ENCODE measurements around the gene CCDC188. TPM values are rescaled to one million over a fixed set of nuclear protein-coding genes. Genes with fewer than 3 reads are reported as not detected.
A peak's percentile ranks its signal among the peaks of the same experiment; 100 is the strongest.

CCDC188 gene
- total RNA-seq, 1 donor from 2014 or later: not detected

DNA sequence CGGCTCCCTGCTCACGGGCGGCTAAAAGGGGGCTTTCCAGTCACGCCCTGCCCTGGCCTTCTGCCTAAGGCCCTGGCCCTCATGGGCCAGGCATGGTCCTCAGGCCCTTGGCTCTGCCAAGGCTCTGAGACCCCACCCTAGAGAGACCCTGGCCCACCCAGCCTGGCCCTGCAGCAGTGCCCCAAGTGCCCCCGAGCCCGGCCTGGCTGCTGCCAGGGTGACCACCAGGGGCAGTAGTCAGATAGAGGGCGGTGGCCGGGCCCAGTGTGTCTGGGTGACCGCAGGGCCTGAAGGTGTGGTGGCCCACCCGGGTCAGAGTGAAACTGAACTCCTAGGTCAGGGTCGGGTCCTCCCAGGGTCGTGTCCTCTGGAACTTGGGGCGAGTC lies 29.4 kb upstream of the CCDC188 start:
- H3K79me2 ChIP-seq (ENCODE audit: insufficient read depth, low read length): no peaks in the 10 kb centered on the region
- no peaks in the 10 kb centered on the region for H3K9me3 ChIP-seq (ENCODE audit: insufficient read depth, low read depth, low read length)
- H3K27ac ChIP-seq (ENCODE audit: low read depth, low read length): no peak overlapping the region
- no peak for TF ChIP-seq EZH2 (IDR thresholded peaks at IDR 0.05; ENCODE audit: insufficient read depth, low read length)
- TF ChIP-seq, protein P1, sequence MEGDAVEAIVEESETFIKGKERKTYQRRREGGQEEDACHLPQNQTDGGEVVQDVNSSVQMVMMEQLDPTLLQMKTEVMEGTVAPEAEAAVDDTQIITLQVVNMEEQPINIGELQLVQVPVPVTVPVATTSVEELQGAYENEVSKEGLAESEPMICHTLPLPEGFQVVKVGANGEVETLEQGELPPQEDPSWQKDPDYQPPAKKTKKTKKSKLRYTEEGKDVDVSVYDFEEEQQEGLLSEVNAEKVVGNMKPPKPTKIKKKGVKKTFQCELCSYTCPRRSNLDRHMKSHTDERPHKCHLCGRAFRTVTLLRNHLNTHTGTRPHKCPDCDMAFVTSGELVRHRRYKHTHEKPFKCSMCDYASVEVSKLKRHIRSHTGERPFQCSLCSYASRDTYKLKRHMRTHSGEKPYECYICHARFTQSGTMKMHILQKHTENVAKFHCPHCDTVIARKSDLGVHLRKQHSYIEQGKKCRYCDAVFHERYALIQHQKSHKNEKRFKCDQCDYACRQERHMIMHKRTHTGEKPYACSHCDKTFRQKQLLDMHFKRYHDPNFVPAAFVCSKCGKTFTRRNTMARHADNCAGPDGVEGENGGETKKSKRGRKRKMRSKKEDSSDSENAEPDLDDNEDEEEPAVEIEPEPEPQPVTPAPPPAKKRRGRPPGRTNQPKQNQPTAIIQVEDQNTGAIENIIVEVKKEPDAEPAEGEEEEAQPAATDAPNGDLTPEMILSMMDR (IDR thresholded peaks at IDR 0.05; ENCODE audit: insufficient read depth, low read depth, low read length): peak; percentile 6
- Mint-ChIP-seq H3K4me1 (ENCODE audit: low read depth, unreplicated experiment) (no peaks in the 10 kb centered on the region), H3K27me3 (ENCODE audit: low read depth, unreplicated experiment) (peaks cover 21% of the 10 kb centered on the region), H3K36me3 (ENCODE audit: low read depth, unreplicated experiment) (no peaks in the 10 kb centered on the region), H3K4me3 (ENCODE audit: unreplicated experiment) (no peak overlapping the region), H3K27ac (ENCODE audit: unreplicated experiment) (no peak overlapping the region), H3K9me3 (ENCODE audit: unreplicated experiment) (no peaks in the 10 kb centered on the region)
- H4K20me1 ChIP-seq (ENCODE audit: insufficient read depth, low read length): no peaks in the 10 kb centered on the region
- no peaks in the 10 kb centered on the region for H3K27me3 ChIP-seq (ENCODE audit: insufficient read depth, low read length)
- no peak overlapping the region for H3K4me2 ChIP-seq (ENCODE audit: low read length)
- no peak overlapping the region for H3K4me3 ChIP-seq (ENCODE audit: insufficient read depth, low read depth, low read length)
- no peak overlapping the region for H3K9ac ChIP-seq (ENCODE audit: low read length)
- DNase-seq (ENCODE audit: low read depth) (no peak), FAIRE-seq (no peak)
- no peak overlapping the region for H2AFZ ChIP-seq (ENCODE audit: low read depth, low read length)
- H3K36me3 ChIP-seq (ENCODE audit: insufficient read depth, low read length): no peaks in the 10 kb centered on the region
- H3K4me1 ChIP-seq (ENCODE audit: insufficient read depth, low read length): no peaks in the 10 kb centered on the region

DNA sequence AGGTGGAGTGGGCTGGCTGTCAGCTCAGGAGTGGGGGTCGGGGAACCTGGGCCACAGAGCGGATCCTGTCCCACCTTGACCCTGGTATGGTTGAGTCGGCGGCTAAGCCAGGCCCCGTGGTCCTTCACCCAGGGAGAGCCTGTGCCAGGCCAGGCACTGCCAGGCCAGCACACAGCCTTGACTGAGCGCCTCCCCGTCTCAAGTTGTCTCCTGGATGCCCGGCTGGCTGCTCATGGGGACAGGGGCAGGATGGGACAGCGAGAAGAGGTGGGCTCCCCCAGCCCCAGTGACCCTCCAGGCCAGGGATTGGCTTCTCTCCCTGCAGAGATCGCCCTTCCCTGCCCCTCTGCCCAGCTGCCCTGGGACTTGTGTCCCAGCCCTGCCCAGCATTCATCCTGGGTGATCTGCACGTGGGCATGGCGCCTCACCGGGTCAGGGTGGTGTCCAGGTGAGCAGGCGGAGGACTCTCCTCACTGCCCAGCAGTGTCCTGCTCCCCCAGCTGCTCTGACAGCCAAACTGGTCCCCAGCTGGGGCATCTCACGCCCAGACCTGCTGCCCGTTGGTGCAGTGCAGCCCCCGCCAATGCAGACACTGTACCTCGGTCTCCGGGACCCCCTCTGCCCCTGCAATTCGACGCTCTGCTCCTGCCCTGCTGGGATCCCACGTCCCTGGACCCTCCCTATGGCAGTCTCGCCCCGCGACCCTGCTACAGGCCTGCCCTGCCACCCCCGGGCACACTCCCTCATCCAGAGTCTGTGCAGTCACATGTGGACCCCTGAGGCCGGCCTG lies 28.8 kb upstream of the CCDC188 start:
- no peak for TF ChIP-seq EZH2 (IDR thresholded peaks at IDR 0.05; ENCODE audit: insufficient read depth, low read length)
- TF ChIP-seq, protein P1 (IDR thresholded peaks at IDR 0.05; ENCODE audit: insufficient read depth, low read depth, low read length): no peak
- H3K36me3 Mint-ChIP-seq (ENCODE audit: low read depth, unreplicated experiment): no peaks in the 10 kb centered on the region
- H3K9me3 Mint-ChIP-seq (ENCODE audit: unreplicated experiment): no peaks in the 10 kb centered on the region
- no peak for DNase-seq (ENCODE audit: low read depth)
- H3K27me3 Mint-ChIP-seq (ENCODE audit: low read depth, unreplicated experiment): peaks cover 20% of the 10 kb centered on the region
- no peak overlapping the region for H3K9ac ChIP-seq (ENCODE audit: low read length)
- H3K4me2 ChIP-seq (ENCODE audit: low read length): no peak overlapping the region
- H3K4me1 ChIP-seq (ENCODE audit: insufficient read depth, low read length): no peaks in the 10 kb centered on the region
- no peaks in the 10 kb centered on the region for H3K79me2 ChIP-seq (ENCODE audit: insufficient read depth, low read length)
- no peaks in the 10 kb centered on the region for H3K4me1 Mint-ChIP-seq (ENCODE audit: low read depth, unreplicated experiment)
- no peak overlapping the region for H3K27ac ChIP-seq (ENCODE audit: low read depth, low read length)
- no peaks in the 10 kb centered on the region for H3K27me3 ChIP-seq (ENCODE audit: insufficient read depth, low read length)
- FAIRE-seq: no peak
- no peak overlapping the region for H3K4me3 Mint-ChIP-seq (ENCODE audit: unreplicated experiment)
- no peaks in the 10 kb centered on the region for H4K20me1 ChIP-seq (ENCODE audit: insufficient read depth, low read length)
- no peak overlapping the region for H3K4me3 ChIP-seq (ENCODE audit: insufficient read depth, low read depth, low read length)
- no peak overlapping the region for H2AFZ ChIP-seq (ENCODE audit: low read depth, low read length)
- H3K9me3 ChIP-seq (ENCODE audit: insufficient read depth, low read depth, low read length): no peaks in the 10 kb centered on the region
- no peak overlapping the region for H3K27ac Mint-ChIP-seq (ENCODE audit: unreplicated experiment)
- no peaks in the 10 kb centered on the region for H3K36me3 ChIP-seq (ENCODE audit: insufficient read depth, low read length)

- Mint-ChIP-seq H3K36me3 (ENCODE audit: low read depth, unreplicated experiment) (no peaks in the 10 kb centered on the region), H3K27ac (ENCODE audit: unreplicated experiment) (no peak overlapping the region), H3K9me3 (ENCODE audit: unreplicated experiment) (no peaks in the 10 kb centered on the region), H3K27me3 (ENCODE audit: low read depth, unreplicated experiment) (peaks cover 25% of the 10 kb centered on the region), H3K4me3 (ENCODE audit: unreplicated experiment) (no peak overlapping the region), H3K4me1 (ENCODE audit: low read depth, unreplicated experiment) (no peaks in the 10 kb centered on the region)
- no peaks in the 10 kb centered on the region for H3K27me3 ChIP-seq (ENCODE audit: insufficient read depth, low read length)
- no peaks in the 10 kb centered on the region for H3K9me3 ChIP-seq (ENCODE audit: insufficient read depth, low read depth, low read length)
- TF ChIP-seq EZH2 (IDR thresholded peaks at IDR 0.05; ENCODE audit: insufficient read depth, low read length): no peak
- TF ChIP-seq, protein P1 (IDR thresholded peaks at IDR 0.05; ENCODE audit: insufficient read depth, low read depth, low read length): no peak
- no peaks in the 10 kb centered on the region for H3K36me3 ChIP-seq (ENCODE audit: insufficient read depth, low read length)
- H2AFZ ChIP-seq (ENCODE audit: low read depth, low read length): no peak overlapping the region
- H3K4me3 ChIP-seq (ENCODE audit: insufficient read depth, low read depth, low read length): no peak overlapping the region
- H4K20me1 ChIP-seq (ENCODE audit: insufficient read depth, low read length): no peaks in the 10 kb centered on the region
- H3K27ac ChIP-seq (ENCODE audit: low read depth, low read length): no peak overlapping the region
- no peak overlapping the region for H3K9ac ChIP-seq (ENCODE audit: low read length)
- DNase-seq (ENCODE audit: low read depth) (no peak), FAIRE-seq (no peak)
- no peaks in the 10 kb centered on the region for H3K4me1 ChIP-seq (ENCODE audit: insufficient read depth, low read length)
- no peaks in the 10 kb centered on the region for H3K79me2 ChIP-seq (ENCODE audit: insufficient read depth, low read length)
- H3K4me2 ChIP-seq (ENCODE audit: low read length): no peak overlapping the region
Measured at GRCh38 chr22:20178915-20179227, 28.0 kb upstream of the CCDC188 start.
